NCI-H2227 treated with DMSO at 0.1 percent for 48 hours (cell line): Measurements from ENCODE around the gene PEMT.
"Not testable (repeated sequence)": the region's sequence is repeated elsewhere in the genome, so short reads cannot be mapped to it uniquely, and the experiment has no call there.

Source experiments
- DNase-seq: peaks from one replicate; lab custom pipeline; 2025; lab: John Stamatoyannopoulos, UW

PEMT gene

DNA sequence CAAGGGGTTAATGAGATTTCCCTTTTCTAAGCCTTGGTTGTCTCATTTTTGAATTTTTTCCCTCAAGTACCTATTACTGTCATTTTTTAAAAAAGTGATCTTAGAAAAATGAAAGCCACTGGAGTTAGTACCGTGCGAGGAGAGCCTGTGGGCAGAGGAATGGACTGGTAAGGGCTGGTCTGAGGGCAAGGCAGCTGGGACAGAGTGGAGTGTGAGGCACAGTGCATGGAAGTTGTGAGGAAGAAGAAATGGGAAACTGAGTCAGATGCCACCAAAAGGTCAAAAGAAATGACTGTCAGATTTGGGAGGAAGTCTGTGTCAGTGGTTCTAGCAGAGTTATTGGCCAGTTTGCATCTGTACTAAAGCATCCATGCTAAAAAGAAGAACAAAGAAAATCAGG is 103.5 kb downstream of the PEMT start:
- DNase-seq: no peak

DNA sequence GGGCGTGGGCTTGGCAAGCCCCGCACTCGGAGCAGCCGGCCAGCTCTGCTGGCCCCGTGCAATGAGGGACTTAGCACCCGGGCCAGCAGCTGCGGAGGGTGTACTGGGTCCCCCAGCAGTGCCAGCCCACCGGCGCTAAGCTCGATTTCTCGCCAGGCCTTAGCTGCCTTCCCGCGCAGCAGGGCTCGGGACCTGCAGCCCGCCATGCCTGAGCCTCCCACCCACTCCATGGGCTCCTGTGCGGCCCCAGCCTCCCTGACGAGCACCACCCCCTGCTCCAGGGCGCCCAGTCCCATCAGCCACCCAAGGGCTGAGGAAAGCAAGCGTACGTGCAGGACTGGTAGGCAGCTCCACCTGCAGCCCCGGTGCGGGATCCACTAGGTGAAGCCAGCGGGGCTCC is 105.1 kb downstream of the PEMT start:
- not testable (repeated sequence) for DNase-seq

DNA sequence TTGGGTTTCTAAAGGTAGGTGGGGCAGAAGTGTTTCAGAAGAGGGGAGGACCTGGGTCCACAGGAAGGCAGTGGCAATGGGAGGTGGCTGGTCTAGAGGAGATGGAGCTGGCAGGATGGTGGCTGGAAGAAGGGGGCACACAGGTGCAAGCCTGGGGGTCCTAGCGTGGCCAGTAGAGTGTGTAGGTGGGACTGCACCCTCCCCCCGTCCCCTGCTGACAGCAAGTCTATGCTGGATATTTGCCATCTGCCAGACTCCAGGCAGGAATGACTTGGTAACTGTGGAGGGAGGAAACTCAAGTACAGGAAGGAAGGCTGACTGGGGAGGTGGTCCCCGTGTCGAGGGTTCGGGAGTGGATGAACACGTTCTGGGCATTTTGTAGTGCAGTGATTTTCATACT is 106.1 kb downstream of the PEMT start:
- DNase-seq: no peak

DNA sequence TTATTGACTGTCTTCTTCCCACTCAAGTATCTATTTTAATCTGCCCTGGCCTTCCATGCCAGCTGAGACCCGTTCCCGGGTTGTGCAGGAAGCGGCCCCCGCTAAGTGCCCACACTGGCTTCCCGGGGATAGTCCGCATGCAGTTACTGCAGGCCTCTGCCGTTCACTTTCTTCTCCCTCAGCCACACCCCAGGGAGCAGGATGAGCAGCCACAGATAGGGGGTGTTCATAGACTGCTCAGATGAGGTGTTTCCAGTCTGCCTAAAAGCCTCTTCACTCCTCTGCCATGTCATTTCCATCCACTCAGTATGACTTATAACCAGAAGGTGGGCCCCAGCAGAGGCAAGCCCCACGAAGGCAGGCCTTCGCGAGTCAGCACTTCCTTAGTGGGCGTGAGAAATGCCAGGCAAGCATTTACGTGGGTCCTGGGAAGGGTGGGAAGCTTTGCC is 107.0 kb downstream of the PEMT start:
- no peak for DNase-seq

DNA sequence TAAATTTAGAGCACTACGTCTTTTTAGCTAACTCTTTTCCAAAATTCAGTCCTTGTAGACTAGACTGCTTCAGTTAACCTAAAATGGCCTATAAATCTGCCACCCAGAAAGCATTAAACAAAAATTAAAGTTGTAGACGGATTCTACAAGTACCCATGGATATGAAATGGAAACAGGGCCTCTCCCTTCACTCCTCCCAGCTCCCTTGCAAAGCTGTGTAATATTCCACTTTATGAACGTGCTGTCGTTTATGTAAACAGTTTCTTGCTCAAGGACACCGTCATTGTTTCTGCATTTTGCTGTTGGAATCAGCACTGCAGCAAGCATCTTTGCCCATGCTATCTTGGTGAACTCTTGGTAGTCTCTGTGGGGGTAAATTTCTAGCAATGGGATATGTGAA is 109.6 kb downstream of the PEMT start:
- DNase-seq: no peak

DNA sequence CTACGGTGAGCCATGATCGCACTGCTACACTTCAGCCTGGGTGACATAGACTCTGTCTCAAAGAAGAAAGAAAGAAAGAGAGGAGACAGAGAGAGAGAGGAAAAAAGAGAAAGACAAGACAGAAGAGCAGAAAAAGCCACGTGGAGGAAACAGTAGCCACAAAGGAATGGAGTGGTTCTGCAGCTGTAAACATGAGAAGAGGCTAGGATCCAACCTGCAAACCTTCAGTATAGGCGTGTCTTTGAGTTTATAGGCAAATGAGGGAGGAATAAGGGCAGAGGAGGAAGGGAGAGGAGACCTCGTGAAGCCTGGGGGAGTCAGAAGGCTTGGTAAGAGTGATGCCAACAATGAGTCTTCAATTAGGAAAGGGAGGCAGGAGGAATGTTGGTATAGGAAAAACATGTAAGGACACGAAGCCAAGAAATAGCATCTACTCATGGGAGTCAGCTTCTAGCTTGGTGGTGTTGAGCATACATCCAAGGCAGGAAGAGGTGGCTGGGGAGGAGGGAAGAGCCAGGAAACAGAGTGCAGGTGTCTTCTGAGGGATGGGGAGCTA is 110.8 kb downstream of the PEMT start:
- DNase-seq: no peak

DNA sequence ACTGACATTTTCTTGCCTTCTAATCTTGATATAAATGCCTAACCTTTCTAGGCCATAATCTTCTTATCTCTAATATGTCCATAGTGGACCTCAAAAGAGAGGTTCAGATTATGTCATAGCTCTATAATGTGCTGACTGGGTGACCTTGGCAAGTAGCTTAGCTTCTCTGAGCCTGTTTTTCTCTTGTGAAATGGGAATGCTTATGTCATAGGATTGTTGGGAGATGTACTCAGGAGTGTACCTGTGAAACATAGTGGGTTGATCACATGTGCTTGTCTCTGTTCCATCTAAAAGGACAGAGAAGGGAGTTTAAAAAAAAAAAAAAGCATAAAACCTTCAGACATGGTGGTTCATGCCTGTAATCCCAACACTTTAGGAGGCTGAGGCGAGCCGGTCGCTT is 112.3 kb downstream of the PEMT start:
- no peak for DNase-seq

DNA sequence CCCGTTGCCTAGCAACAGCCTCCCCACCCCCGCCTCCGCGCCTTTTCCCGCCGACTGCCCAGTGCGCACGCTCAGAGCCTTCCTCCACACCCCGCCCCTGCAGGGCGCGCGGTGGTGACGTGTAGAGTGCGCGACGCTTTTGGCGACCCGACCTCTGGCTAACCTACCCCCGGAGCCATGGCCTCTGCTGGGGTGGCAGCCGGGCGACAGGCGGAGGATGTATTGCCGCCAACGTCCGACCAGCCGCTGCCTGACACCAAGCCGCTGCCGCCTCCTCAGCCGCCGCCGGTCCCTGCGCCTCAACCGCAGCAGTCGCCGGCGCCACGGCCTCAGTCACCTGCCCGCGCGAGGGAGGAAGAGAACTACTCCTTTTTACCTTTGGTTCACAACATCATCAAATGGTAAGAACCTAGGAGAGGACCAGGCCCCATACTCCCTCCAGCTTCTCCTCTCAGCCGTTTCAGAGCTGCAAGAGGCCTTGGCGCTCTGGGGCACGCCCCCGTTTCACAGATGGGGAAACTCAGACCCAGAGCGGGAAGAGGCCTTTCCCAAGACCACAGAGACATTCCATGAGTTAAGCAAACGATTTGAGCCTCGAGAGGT is 114.5 kb downstream of the PEMT start, which contains the start of gene MED9:
Gene MED9 (plus strand): TSS at position 136 of the 603 bp plus-strand sequence. CDS start 42 bp downstream, at position 178.
- peak; percentile 81 for DNase-seq

DNA sequence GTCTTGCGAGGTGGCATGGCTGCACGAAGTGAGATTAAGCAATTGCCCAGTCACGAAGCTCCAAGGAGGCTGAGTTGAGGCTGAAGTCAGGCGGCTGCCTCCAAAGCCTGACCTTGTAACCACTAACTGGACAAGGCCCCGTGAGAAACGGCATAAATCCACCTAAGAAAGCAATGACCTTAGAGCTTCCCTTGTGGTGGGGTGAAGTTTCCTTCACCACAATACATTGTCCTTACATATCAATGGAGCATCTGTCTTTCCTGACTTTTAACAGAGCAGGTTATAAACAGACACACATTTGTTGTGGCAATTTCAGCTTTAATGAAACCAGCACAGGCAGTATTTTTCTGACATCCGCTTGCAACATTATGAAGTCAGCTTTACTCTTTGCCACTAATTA is 117.2 kb downstream of the PEMT start:
- DNase-seq: no peak

DNA sequence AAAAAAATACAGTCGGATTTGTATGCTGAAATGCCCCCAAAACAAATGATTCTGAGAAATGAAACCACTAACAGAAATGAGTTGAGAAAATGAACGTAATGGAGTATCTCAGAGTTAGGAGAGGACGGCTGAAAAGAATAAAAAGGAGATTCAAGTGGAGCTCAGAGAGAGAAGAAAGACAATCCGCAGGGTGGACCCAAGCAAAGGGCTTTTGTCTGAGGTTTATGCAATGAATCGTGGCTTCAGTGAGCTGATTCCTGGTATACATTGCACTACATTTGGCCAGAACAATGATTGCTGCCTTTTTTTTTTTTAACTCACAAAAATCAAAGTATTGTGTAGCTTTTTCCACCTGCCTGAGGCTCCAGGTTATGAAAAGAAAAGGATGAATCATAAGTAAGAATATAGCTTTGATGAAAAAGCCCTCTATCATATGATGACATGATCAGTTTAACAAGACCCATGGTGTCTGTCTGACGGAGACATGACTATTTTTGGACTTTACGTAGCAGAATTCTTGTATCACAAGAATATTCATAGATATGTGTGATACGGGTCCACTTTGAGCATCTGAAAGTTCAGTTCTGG is 119.1 kb downstream of the PEMT start:
- DNase-seq: peak; percentile 13

DNA sequence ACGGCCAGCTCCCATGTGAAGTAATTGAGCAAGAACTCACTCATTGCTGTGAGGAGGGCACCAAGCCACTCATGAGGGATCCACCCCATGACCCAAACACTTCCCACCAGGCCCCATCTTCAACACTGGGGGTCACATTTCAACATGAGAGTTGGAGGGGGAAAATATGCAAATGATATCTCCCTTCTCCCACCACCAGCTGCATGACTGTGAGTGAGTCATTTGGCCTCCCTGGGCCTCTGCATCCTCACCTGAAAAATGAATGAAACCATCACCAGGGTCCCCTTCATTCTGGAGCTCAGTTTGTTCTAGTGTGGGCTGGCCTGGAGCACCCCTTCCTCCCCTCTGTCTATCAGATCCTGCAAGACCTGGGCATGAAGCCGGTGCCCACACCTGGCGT is 121.5 kb downstream of the PEMT start:
- DNase-seq: no peak

DNA sequence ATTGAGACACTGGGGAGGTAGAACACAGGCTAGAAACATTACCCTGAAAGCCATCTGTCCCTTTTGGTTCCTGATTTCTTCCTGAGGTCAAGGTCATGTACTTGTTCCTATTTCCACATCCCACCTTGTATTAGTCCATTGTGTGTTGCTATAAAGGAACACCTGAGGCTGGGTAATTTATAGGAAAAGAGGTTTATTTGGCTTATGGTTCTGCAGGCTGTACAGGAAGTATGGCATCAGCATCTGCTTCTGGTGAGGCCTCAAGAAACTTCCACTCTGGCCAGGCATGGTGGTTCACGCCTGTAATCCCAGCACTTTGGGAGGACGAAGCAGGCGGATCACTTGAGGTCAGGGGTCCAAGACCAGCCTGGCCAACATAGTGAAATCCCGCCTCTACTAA is 122.2 kb downstream of the PEMT start:
- DNase-seq: no peak

DNA sequence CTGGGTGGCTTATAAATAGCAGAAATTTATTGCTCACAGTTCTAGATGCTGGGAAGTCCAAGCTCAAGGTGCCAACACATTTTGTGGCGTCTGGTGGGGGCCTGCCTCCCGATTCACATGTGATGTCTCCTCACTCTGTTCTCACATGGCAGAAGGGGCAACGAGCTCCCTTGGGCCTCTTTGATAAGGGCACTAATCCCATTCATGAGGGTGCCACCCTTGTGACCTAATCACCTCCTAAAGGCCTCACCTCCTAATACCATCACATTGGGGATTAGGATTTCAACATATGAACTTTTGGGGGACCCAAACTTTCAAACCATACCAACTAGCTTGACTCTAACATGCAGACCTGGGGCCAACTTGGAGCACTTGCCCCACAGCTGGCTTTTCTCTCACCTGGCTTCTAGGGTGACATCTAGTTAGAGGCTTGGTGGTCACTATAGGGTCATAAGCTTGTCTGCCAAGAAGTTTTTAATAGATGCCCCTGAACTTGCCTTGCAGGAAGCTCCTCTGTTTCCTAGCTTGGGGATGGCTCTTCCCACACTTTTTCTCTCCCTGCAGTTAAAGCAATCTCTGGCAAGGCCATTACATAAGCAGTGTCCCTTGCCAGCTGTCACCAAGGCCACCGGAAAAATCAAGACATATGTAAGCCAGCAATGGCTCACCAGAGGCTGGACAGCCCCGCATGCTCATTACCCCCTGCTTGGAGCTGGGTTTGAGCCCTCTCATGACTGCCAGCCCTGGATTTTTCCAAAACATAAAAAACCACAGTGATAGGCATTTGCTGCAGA is 123.1 kb downstream of the PEMT start:
- no peak for DNase-seq

DNA sequence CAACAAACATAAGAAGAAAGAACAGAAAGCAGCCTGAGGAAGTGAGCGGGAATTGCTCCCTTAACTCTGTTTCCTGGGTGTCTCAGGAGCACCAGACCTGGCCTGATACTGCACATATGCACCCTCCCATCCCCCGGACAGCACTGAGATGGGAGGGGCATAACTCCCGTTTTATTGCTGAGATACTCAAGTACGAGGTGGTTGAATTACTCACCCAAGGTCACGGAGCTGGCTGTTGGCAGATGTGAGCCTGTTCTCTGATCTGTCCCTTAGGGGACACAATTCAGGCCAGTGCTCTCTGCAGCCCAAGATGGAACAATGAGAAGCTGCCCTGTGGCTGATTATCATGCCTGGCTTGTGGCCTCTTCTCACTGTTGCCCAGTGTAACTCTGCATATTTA is 123.8 kb downstream of the PEMT start:
- no peak for DNase-seq

DNA sequence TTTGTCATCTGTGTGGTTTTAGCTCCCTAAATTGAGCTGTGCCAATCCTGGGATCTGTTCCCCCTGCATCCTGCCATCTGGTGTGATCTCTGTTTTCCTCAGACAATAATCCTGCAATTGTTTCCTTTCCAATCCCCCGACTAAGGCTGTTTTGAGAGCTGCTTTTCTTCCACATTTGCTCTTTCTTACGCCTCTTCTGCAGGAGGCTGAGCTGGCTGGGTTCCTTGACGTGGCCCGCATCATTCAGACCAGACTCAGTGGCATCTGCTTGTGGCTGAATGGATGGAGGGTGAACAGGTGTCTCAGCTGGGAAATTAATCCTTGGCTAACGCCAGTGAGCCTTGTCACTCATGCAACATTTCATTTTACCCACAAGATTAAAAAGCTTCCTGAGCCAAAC is 124.5 kb downstream of the PEMT start:
- DNase-seq: no peak

DNA sequence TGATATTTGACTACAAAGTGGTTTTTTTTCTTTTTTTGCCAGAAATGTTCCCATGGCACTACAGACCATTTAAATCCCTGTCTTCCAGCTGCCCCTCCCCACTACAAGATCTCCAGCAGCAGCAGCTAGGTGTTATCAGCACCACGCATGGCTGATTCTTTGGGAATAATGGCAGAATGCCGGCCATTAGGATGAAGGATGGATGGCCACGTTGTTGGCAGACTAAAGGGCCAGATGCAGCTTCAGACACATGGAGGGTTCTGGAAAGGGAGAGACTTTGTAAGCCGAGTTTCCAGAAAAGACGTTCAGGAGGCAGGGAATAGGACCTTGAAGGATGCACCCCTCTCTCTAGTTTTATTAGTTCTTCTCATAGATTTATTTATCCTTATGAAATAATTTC is 125.0 kb downstream of the PEMT start:
- DNase-seq: no peak

DNA sequence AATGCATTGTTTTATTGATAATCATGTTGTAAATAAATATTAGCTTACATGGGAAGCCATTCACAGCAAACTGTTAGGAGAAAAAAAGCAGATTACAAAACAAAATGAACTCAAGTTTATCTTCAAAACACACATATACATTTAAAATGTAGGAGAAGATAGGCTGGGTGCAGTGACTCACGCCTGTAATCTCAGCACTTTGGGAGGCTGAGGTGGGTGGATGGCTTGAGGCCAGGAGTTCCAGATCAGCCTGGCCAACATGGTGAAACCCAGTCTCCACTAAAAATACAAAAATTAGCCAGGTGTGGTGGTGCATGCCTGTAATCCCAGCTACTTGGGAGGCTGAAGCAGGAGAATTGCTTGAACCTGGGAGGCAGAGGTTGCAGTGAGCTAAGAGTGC is 125.6 kb downstream of the PEMT start:
- DNase-seq: not testable (repeated sequence)

DNA sequence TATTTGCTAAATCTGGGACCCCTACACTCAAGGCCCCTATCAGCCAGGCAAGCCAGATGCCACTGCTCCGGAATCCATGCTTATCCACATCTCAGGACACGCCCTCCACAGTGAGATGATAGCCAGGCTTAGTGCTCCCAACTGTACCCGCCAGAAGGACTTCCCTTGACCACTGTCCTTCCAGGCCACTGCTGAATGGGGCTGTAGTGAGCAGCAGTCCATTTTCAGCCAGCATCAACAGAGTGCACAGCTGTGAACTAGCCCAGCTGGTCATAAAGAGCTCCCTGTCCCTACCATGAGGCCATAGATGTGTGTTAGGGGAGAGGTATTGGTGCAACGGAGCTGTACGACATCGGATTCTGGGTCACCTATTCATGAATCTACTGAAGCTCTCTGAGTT is 127.7 kb downstream of the PEMT start:
- no peak for DNase-seq

DNA sequence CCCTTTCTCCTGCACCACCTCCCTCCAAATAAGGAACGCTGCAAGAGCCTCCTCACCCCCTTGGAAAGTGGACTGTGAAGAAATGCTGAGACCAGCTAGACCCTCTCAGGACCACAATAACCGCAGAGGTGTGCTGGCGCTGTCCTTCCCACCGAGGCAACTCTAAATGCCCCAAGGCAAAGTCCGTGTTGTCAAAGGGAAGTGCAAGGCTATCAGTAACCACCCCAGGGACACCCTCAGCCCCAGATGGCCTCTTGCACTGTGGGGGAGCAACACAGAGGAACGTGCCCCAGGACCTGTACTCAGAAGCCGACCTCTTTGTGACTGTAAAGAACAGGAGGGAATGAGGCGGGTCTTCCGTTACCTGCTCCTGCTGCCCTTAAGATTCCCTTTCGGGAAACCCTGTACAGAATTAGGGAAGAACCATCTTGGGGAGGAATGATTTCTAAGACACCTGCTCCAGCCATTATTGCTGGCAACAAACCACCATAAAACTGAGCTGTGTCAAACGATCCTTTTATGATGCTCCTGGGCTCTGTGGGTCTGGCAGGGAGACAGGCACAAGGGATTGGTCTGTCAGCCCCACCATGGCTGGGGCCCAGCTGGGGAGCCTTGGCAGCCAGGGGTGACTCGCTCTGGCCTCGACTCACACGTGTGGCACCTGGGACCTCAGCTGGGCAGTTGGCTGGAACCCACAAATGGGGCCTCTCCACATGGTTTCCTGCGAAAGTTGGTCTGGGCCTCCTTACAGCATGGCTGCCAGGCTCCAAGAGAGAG is 129.3 kb downstream of the PEMT start:
- no peak for DNase-seq

DNA sequence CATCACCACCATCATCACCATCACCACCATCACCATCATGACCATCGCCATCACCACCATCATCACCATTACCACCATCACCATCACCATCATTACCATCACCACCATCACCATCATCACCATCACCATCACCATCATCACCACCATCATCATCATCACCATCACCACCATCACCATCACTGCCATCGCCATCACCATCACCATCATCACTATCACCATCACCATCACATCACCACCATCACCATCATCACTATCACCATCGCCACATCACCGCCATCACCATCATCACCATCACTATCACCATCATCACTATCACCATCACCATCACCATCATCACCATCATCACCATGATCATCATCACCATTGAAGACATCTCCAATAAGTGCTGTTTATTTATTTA is 131.5 kb downstream of the PEMT start:
- DNase-seq: no peak

DNA sequence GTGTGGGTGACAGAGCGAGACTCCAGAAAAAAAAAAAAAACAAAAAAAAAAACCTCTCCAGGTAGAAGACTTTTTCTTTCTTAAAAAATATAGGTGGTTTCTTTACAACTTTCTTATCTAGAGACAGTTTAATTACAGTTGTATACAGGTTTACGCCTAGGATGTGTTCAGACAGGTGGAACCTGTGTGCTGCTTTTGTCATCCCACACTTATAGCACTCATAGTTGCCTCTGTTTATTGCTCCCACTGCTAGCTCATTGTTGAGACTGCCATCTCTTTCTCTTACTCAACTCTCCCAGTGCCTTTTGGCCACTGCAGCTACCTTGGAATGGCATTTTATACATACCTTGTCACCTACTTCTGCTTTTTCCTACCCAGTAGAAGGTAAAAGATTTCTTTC is 133.8 kb downstream of the PEMT start:
- no peak for DNase-seq

DNA sequence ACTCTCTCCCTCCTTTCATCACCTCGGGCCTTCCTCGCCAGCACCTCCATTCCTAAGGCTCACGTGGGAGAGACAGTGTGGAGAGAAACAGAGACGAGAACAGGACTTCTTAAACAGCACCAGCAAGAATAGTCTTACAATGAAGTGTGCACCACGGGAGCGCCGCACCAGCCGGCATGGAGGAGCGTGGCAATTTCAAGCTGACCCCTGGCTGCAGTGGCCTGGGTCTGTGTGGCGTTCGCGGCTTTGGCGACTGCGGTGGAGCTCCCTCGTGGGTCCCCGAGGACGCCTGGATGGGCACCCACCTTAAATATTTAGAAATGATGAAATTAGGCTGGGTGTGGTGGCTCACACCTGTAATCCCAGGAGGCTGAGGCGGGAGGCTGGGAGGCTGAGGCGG is 135.3 kb downstream of the PEMT start:
- DNase-seq: no peak
